ENCODE results near the gene ZIC5.

DNA sequence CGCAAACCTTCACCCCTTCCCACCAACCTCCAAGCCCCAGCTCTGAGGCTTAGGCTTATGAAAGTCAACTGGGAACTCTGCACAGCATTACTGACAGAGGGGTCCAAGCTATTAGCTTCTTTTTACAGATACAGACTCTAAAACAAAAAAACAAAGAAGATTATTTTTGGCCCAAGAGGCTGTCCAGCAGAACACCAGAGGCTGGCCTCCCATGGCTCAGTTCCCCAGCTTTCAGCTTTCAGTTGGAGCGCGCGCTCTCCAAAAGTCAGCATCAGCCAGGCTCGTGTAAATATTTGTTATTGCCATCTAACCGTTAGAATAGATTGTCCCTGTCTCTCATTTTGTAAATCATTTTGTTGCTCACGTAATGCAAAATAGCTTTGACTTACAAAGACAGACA is 58.4 kb downstream of the ZIC5 start:
- TF ChIP-seq, protein P1, sequence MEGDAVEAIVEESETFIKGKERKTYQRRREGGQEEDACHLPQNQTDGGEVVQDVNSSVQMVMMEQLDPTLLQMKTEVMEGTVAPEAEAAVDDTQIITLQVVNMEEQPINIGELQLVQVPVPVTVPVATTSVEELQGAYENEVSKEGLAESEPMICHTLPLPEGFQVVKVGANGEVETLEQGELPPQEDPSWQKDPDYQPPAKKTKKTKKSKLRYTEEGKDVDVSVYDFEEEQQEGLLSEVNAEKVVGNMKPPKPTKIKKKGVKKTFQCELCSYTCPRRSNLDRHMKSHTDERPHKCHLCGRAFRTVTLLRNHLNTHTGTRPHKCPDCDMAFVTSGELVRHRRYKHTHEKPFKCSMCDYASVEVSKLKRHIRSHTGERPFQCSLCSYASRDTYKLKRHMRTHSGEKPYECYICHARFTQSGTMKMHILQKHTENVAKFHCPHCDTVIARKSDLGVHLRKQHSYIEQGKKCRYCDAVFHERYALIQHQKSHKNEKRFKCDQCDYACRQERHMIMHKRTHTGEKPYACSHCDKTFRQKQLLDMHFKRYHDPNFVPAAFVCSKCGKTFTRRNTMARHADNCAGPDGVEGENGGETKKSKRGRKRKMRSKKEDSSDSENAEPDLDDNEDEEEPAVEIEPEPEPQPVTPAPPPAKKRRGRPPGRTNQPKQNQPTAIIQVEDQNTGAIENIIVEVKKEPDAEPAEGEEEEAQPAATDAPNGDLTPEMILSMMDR (IDR thresholded peaks at IDR 0.05), result no peak
- no peak for TF ChIP-seq EP300 (IDR thresholded peaks at IDR 0.05; ENCODE audit: low read depth)
- TF ChIP-seq POLR2A (IDR thresholded peaks at IDR 0.05), result no peak

Data from transverse colon (tissue), 3 donors.